NCI-H526 (cell line): ENCODE results near the gene ADK.
"Not testable (repeated sequence)": the region's sequence is repeated elsewhere in the genome, so short reads cannot be mapped to it uniquely, and the experiment has no call there.

ENCODE experiments used
- DNase-seq, 2 experiments: peaks; one replicate each; lab custom pipeline; 2025; lab: John Stamatoyannopoulos, UW

The ADK gene

GRCh38 chr10:74238516-74238915, 87.5 kb downstream of the ADK start:
- no peak for DNase-seq

DNA sequence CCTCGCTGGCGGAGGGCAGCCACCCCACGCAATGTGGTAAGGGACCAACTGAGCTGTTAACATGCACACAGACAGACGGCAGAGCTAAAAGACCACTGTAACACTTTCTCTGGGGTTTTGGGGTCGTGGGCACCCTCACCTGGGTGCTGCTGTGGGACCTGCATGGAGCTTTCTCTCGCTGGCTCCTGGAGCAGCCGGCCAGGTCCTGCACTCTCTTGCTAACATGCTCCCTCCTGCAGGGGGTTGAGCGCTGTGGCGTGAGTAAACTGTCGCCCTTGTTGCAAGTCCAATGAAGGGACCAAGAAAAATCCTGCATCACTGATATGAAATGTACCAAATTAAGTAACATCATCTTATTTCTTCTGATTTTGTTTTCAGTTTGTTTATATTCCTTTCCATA, 92.0 kb downstream of the ADK start:
- DNase-seq, result no peak

GRCh38 chr10:74244097-74244685, 93.2 kb downstream of the ADK start:
- DNase-seq, result peak in 1 of 2 experiments; percentile 59

GRCh38 chr10:74244807-74245206, 93.8 kb downstream of the ADK start:
- DNase-seq, result no peak

GRCh38 chr10:74246495-74246894, 95.5 kb downstream of the ADK start:
- DNase-seq, result no peak

DNA sequence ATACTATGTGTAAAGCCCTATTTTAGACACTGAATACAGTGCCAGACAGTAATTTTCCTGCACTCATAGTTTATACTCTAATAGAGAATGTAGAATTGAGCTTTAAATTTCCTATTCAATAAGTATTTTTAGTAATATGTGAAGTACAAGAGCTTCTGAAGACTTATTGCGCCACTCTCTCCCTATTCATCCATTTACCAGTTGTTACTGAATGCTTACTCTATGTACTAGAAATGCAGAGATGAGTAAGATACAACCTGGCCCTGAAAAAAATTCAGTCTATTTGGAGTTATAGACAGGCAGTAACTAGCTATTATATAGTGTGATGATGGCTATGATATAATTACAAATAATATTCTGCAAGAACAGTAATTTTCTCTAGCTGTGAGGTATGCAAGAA, 98.8 kb downstream of the ADK start:
- no peak for DNase-seq

- no peak for DNase-seq
These were observed 104.2 kb downstream of the ADK start for GRCh38 chr10:74255214-74255613.

GRCh38 chr10:74255888-74256357, 104.9 kb downstream of the ADK start:
- DNase-seq, result no peak

GRCh38 chr10:74262856-74263255, 111.8 kb downstream of the ADK start:
- DNase-seq, result no peak

DNA sequence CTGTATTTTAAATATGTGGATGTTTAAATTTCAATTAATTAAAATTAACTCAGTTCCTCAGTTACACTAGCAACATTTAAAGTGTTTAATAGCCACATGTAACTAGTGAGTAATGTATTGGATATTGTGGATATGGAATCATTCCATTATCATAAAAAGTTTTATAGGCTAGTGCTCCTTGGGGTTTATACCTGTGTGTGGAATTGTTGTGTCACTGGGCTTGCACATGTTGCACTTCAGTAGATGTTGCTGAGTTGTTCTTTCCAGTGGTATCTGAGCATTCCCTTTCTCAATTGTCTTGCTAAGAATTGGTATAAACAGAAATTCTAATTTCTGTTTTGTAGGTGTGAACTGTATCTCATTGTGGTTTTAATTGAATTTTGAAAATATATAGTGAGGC, 113.0 kb downstream of the ADK start:
- no peak for DNase-seq

GRCh38 chr10:74272288-74272687, 121.3 kb downstream of the ADK start:
- no peak for DNase-seq

DNA sequence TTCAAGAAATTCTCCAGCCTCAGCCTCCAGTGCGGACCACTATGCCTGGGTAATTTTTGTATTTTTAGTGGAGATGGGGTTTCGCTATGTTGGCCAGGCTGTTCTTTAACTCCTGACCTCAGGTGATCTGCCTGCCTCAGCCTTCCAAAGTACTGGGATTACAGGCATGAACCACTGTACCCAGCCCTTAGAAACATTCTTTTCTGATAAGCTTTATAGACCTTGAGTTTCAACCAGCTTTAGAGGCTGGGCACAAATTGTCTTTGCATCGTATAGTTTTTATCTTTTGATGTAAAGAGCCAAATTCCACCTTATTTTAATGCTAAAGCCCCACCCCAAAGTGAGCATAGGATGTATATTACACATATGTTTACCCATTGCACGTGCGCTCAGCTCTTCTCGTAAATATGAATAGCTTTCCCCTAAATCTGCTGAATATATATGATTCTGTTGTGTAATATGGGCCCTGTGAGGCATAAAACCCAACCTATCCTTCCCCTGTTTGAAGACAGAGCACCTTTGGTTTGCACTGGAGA, 124.8 kb downstream of the ADK start:
- DNase-seq, result no peak

GRCh38 chr10:74276416-74276815, 125.4 kb downstream of the ADK start:
- DNase-seq, result no peak

- no peak for DNase-seq
These were observed 131.3 kb downstream of the ADK start for GRCh38 chr10:74282151-74282847.

DNA sequence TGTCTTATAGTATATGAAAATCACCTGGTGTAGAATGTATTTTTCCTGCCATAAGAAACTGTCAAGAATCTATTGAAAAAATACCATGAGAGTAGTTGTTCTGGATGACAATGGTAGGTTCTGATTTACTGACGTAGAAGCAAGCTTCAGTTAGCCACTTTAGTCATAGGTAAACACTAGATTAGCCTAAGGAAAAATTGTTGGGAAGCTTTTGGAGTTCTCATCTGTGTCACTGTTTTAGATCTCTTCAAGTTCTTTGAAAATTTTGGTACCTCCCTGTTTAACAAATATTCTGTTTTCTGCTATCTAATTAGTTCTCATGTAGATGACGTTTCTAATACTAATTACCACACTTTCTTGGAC, 131.8 kb downstream of the ADK start:
- DNase-seq, result no peak

DNA sequence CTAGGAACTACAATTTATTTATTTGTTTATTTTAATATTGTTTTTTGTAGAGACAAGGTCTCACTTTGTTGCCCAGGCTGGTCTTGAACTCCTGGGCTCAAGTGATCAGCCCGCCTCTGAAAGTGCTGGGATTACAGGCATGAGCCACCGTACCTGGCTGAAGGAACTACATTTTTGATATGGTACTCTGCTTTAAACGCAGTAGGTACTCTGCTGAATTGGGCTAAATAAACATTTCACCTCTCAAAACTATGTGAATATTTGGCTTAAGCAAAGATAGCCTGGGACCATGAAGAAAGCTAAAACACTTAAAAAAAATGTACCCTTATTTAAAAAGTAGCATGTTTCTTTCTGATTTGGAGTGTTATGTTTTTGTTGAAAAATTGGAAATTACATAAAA, 138.2 kb downstream of the ADK start:
- DNase-seq, result no peak

GRCh38 chr10:74289951-74290350, 138.9 kb downstream of the ADK start:
- DNase-seq, result no peak

GRCh38 chr10:74290708-74291107, 139.7 kb downstream of the ADK start:
- DNase-seq, result no peak

GRCh38 chr10:74292871-74293427, 141.9 kb downstream of the ADK start:
- no peak for DNase-seq

DNA sequence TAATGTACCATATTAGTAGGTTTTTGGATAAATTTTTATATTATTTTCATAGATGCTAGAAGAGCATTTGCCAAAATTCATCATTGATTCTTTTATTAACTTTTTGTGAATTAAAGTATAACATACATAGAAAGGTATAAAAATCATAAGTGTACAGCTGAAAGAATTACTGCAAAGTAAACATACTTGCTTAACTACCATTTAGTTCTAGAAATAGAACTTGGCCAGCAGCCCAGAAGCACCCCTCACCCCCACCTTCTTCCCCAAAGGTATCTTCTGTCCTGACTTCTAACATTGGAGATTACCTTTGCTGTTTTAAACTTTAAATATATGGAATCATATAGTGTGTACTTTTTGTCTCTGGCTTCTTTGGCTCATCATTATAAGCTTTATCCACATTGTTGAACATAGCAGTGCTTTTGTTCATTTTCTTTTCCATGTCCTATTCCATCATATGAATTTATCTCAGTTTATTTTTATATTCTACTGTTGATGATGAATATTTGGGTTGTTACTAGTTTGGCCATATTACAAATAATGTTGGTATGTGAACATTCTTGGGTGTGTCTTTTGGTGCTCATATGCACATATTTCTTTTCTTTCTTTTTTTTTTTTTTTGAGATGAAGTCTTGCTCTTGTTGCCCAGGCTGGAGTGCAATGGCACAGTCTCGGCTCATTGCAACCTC, 142.8 kb downstream of the ADK start:
- no peak for DNase-seq

GRCh38 chr10:74297389-74298080, 146.5 kb downstream of the ADK start:
- no peak for DNase-seq

DNA sequence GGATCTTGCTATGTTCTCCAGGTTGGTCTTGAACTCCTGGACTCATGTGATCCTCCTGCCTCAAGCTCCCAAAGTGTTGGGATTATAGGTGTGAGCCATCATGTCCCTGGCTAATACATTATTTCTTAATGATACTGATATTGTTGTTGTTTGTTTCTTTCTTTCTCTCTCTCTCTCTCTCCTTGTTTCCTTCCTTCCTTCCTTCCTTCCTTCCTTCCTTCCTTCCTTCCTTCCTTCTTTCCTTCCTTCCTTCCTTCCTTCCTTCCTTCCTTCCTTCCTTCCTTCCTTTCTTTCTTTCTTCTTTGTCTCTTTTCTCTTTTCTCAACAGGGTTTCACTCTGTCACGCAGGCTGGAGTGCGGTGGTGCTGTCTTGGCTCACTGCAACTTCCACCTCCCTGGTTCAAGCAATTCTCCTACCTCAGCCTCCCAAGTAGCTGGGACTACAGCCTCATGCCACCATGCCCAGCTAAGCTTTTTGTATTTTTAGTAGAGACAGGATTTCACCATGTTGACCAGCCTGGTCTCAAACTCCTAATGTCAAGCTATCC, 149.1 kb downstream of the ADK start:
- not testable (repeated sequence) for DNase-seq
